GM21423 (cell line): ENCODE measurements around the gene NFX1.
"Not testable (repeated sequence)": the region's sequence is repeated elsewhere in the genome, so short reads cannot be mapped to it uniquely, and the experiment has no call there.

Experiments used
- ATAC-seq: cut with Tn5 transposase; IDR thresholded peaks from one replicate; pipeline ENCODE4 v1.9.1; 2021; ENCODE audit warnings: mild to moderate bottlenecking, moderate library complexity; ENCODE audit not compliant: unreplicated experiment

Gene NFX1

DNA sequence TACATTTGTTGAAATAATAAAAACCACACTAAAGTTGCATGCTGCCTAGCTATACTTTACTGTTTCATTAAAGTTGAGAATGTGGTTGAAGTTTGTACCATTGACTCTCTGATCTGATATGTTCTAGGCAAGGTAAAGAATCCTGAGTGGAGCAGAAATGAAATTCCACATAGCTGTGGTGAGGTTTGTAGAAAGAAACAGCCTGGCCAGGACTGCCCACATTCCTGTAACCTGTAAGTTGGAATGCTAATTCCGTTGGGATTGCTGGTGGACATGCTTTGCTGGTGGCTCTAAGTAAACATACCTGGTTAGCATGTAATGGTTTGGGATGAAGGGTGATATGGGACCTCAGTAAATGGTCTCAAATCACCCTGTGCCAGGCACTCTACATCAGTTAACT lies 16.8 kb downstream of the NFX1 start:
- no peak for ATAC-seq

DNA sequence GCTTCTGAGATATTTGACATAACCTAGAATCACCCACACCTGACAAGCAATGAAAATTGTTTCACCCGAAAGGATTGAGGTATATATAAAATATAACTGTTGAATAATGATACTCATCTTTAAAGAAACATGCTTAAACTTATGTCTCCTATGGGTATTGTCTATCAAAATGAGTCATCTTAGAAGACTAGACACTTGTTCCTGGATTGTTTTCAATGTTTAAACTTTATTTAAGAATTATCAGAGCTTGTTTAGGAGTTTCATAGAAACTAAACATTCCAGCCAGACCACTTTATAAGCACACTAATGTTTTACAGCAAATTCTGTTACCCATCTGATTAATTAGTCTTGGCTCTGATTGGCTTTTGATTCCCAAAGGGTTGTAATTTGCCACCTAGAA lies 19.6 kb downstream of the NFX1 start:
- no peak for ATAC-seq

DNA sequence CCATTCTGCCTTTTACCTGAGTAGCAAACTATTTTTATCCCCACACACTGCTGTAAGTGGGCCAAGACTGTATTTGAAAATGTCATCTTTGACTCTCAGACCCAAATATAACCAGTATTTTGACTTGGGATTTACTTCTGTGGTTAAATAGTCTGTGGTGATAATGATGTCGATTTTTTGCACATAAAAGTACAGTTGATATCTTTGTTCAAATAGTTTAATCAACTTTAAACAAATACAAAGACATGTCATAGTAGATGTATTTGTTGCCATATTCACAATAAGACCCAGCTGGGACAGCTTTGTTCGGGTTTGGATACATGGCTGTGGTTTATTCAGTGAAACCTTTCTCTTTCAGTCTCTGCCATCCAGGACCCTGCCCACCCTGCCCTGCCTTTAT lies 20.4 kb downstream of the NFX1 start:
- no peak for ATAC-seq

DNA sequence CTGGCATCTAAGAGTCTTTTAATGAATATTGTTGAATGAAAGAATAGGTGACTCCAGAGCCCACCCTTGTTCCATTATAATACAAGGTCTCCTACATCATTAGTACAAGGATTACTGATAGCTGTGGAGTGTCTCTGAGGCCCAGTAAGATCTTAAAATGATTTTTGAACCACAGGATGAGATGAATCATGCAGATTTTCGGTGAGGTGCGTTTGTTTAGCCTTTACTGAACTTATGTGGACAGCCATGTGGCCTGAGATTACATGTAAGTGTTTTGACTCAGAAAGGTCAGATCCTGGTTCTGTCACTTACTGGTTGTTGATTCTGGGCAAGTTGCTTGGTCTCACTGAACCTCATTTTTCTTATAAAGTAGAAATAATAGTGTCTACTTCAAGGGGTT lies 21.6 kb downstream of the NFX1 start:
- ATAC-seq: no peak

DNA sequence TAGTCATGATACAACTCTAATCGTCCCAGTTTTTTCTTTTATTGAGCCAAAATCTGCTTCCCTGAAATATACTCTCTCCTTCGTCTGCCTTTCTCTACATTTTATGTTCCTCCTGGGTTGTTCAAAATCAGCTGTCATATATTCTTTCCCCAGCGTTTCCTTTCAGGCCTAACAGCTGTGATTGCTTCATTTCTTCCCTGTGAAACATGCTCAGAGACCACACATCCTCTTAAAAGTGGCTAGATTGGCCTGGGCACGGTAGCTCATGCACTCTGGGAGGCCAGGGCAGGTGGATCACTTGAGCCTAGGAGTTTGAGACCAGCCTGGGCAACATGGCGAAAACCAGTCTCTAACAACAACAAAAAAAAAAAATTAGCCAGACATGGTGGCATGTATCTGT lies 25.1 kb downstream of the NFX1 start:
- ATAC-seq: no peak

DNA sequence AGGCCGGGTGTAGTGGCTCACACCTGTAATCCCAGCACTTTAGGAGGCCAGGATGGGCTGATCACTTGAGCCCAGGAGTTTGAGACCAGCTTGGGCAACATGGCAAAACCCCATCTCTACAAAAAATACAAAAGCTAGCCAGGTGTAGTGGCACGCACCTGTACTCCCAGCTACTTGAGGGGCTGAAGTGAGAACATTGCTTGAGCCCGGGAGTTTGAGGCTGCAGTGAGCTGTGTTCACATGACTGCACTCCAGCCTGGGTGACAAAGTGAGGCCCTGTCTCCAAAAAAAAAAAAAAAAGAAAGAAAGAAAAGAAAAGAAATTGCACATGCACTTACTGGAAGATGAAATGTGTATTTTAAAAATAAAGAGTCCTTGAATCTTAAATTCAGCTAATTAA lies 26.8 kb downstream of the NFX1 start:
- not testable (repeated sequence) for ATAC-seq

DNA sequence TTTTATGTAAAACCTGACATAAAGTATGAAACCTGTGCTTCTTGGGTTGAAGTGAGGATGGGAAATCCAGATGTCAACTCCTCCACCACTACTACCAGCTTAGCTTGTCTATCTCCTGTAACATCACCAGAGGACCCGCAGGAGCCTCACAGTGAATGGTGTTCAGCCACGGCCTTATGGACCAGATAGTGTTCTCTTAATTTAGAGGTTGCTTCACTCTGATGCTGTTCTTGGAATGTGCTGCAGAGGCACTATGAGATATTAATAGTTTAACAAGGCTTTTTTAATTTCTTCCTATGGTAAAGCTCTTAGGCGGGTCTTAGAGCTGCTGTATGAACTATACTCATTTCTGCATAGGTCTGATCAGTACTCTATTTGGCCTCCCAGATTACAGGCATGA lies 27.9 kb downstream of the NFX1 start:
- no peak for ATAC-seq

DNA sequence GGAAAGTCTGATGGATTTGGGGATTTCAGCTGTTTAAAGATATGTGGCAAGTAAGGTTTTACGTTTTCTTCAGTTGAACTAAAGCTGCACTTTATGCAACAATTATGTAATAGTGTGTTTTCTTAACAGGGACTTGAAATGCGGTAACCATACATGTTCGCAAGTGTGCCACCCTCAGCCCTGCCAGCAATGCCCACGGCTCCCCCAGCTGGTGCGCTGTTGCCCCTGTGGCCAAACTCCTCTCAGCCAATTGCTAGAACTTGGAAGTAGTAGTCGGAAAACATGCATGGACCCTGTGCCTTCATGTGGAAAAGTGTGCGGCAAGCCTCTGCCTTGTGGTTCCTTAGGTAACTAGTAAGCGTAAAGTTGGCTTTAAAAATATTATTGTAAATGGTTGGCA lies 28.5 kb downstream of the NFX1 start:
- ATAC-seq: no peak

DNA sequence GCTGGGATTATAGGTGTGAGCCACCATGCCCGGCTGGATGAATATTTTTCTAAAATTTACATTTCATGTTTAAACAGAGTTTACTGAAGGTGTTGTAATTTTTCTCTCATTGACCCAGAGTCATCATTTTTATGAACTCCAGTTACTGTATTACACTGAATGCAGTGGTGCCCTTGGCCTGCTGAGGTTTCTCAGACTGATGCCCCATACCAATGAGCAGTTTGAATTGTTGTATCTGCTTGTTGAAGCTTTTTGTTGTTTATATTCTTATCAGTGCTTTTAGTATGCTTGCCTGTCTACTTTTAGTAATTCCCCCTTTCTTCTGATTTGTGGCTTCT lies 29.9 kb downstream of the NFX1 start:
- ATAC-seq: no peak

DNA sequence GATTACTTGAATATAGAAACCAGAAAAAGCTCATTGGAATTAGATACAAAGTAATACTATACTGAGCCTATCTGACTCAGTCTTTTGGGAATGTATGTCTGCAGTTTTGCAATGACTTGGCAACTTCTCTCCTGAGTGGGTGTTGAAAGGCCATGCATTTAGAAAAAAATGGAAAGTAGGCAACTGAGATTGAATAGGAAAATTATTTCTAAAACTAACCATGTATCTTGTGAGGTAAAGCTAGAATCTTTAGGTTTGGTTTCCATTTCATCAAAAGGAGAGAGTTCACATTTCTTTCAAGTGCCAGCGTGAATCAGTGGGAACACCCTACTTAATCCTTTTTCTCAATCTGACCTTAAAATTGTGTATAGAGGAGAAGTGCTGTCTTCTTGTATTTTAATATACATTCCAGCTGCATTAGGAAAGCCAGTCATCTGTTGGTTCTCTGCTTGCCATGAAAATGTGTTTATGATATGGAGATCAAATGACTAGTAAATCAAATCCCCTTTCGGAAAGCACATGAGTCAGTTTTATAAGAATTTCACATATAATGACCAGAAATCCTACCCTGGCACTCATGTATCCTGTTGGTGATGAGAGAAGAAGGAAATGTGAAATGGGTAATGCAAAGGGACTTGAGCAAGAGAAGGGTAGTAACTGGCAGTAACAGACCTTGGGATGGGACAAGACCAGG lies 30.4 kb downstream of the NFX1 start:
- no peak for ATAC-seq

DNA sequence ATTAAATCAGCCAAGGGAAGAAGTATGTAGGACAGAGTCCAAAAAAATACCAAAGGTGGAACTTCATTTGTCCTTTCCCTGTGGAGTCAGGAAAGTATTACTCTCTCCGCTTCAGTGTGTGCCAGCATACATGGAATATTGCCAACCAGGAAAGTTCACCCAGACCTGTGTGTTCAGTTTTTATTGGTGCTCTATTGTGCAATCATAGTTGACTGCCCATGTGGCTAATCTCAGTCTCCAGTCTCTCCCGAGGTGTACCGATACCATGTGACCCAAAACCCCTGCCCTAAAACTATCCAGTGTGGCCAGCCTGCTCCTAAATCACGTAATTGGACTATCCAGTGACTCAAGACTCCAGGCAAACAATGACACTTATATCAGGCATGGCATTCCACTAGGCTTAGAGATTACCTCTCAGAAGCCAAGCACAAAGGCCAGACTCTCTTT lies 38.8 kb downstream of the NFX1 start:
- ATAC-seq: no peak

DNA sequence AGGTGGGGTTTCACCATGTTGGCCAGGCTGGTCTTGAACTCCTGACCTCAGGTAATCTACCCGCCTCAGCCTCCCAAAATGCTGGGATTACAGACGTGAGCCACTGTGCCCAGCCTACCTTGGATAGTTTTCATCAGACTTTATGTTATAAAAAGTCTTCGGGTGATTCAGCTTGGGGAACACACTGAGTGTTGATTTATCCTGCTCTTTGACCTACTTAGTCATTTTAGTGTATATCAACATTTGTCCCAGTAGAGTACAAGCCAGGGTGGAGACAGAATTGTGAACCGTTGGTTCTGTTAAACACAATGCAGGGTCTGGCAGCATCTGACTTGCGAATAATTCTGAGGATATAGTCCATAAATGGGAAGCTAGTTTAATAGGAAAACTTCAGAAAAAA lies 39.7 kb downstream of the NFX1 start:
- ATAC-seq: no peak

DNA sequence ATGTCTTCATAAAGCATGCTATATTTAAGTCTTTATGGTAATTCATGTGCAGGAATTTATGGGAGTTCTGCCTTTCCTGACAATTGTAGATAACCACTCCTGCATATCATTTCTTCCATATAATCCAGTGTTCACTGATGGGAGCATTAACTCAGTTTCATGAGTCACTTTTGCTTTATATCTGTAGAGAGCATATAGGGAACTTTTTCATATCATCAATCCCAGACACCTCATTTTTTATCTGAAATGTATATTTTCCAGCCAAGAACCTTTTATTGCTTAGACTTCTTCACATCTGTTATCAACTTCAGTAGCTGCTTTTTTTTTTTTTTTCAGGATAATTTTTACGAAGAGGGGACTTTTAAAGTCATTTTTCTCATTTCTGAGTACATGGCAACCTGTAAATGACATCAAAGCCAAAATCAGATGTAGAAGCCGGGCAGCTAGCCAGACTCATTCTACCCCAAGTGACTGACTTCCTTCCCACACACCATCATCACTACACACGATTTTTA lies 41.1 kb downstream of the NFX1 start:
- ATAC-seq: no peak

DNA sequence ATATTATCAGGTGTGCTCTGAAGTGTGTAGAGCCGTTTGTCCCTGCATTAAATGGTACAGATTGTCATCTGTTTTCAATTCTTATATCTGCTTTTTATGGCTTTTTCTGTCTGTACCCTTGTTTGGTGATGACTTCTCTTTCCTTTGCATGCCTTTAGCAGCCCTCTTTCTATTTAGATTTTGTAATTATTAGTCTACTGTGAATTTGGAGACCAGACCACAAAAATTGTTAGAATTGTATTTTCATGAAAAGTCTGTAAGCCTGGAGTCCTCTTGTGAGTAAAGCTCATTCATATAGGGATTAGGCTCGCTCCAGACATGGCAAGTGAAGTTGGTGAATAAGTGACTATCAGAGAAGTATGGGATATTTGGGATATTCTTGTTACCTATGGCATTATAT lies 41.7 kb downstream of the NFX1 start:
- no peak for ATAC-seq

DNA sequence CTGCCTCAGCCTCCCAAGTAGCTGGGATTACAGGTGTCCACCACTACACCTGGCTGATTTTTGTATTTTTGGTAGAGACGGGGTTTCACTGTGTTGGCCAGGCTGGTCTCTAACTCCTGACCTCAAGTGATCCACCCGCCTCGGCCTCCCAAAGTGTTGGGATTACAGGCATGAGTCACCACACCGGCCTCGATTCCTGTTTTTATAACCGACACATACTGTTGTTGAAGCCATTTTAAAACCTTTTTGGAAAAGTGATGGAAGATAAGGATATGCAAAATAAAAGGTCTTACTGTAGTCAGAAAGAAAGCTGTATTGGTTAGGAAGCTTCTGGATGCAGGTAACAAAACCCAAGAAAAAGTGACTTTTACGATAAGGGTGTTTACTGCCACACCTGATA lies 42.6 kb downstream of the NFX1 start:
- ATAC-seq: not testable (repeated sequence)

DNA sequence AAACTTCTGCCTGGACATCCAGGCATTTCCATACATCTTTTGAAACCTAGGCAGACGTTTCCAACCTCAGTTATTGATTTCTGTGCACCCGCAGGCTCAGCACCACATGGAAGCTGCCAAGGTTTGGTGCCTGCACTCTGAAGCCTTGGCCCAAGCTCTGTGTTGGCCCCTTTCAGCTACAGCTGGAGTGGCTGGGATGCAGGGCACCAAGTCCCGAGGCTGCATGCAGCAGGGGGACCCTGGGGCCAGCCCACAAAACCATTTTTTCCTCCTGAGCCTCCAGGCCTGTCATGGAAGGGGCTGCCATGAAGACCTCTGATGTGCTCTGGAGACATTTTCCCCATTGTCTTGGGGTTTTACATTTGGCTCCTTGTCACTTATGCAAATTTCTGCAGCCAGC lies 49.9 kb downstream of the NFX1 start:
- no peak for ATAC-seq

DNA sequence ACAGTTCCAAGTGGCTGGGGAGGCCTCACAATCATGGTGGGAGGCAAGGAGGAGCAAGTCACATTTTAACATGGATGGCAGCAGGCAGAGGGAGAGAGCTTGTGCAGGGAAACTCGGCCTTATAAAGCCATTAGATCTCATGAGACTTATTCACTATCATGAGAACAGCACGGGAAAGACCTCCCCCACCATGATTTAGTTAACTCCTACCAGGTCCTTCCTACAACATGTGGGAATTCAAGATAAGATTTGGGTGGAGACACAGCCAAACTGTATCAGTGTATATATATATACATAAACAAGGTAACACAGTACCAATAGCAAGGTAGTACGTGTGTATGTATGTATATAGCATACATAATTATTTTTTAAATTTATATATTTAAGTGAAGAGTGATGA lies 50.9 kb downstream of the NFX1 start:
- ATAC-seq: no peak

DNA sequence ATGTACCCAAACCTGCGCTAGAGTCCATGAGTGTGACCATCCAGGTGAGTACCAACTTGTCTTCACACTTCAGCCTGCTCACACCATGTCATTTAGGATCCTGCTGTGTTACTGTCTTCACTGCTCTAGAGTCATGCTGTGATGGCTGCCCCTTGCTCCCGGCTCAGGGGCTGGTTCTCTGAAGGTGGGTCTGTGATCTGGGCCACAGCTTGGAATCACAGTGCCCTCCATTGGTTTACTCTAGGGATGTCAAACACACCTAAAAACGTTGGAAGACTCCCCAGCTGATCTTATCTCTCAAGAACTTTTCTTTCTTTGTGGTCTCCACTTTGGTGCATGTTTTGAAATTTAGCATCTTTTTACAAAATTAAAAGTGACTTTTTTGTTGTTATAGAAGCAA lies 53.8 kb downstream of the NFX1 start:
- ATAC-seq: no peak

DNA sequence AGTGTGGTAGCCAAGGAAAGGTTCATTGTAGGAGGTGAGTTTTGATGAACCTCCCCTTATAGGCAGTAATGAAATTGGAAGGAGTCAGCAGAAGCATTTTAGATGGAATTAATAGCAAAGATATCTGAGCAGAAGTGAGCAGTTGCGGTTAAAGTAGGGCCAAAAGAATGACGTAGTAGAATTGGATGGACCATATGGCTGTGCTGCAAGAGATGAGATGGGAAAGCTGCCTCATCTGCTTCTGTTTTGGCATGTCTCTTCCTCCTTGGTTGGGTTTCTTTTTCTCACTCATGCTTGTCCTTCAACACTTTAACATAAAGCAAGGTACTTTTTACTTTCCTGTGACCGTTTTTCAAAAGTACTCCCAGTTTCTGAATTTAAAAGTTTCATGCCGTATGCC lies 56.2 kb downstream of the NFX1 start:
- no peak for ATAC-seq

DNA sequence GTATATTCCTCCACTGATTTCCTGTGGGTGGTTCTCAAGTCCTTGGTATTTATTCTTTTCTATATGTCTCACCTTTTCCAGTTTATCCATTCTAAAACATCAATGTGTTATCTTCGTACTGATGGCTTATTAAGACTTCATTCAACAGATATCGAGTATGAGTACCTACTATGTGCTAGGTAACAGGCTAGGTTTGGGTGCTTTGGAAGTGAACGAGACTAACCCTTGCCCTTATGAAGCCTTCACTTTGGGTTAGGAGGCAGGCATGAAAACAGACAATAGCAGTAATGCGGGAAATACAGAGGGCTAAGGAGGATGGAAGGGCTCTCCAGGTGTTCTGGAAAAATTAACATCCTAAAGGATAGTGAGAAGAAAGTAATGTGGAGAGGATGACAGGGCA lies 58.7 kb downstream of the NFX1 start:
- ATAC-seq: no peak

DNA sequence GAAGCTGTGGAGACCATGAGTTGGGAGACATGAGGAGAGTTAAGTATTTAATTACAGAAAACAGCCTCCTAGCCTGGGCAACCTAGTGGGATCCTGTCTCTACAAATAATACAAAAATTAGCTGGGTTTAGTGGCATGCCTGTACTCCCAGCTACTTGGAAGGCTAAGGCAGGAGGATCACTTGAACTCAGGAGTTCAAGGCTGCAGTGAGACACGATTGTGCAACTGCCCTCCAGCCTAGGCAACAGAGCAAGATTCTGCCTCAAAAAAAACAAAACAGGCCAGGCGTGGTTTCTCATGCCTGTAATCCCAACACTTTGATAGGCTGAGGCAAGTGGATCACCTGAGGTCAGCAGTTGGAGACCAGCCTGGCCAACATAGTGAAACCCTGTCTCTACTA lies 59.4 kb downstream of the NFX1 start:
- ATAC-seq: no peak

DNA sequence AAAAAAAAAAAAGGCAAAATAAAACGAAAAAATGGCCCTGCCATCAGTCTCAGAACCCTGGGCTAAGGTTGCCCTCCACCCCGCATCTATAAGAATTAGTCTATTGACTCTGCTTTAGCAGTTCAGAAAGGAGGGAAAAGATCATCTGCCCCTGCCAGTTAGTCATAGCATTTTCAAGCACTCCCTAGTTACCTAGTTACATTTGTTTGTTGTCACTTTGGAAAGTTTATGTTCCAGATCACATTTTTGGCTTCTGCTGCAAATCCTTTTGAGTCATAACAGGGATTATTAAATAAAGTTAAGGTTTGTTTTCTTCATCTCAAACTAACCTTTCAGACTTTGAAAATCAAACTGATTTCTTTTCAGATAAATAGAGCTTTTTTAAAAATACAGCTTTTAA lies 60.0 kb downstream of the NFX1 start:
- no peak for ATAC-seq

DNA sequence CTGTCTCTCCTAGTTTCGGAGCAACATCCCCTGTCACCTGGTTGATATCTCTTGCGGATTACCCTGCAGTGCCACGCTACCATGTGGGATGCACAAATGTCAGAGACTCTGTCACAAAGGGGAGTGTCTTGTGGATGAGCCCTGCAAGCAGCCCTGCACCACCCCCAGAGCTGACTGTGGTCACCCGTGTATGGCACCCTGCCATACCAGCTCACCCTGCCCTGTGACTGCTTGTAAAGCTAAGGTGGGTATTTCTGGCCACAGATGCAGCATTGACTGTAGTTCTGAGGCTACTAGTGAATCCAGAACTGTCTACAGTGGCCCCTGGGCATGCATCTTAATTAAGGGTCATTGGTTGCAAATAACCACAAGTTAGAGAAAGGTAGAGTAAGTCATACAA lies 61.2 kb downstream of the NFX1 start:
- ATAC-seq: no peak
